OCI-LY3 (cell line): Measurements from ENCODE around the gene ELP2.

Experiments used
- H2AFZ ChIP-seq: fragments of 200-600, 300-600 bp; shearing (Covaris generic); 2 replicates; pipeline ENCODE4 v1.6.0; 2014; ENCODE audit warnings: antibody characterized with exemption, low read depth, low read length
- H3K27ac ChIP-seq: fragments of 200-600, 300-600 bp; sonication (generic); 2 replicates; pipeline ENCODE4 v1.5.1; 2014; ENCODE audit warnings: mild to moderate bottlenecking, low read length, moderate library complexity, mixed read lengths
- H3K27me3 ChIP-seq: fragments of 200-600, 300-600 bp; sonication (generic); 2 replicates; pipeline ENCODE4 v1.6.1; 2014; ENCODE audit warnings: low read depth, low read length, mixed read lengths
- H3K36me3 ChIP-seq: fragments of 200-600, 300-600 bp; sonication (generic); replicated peaks from 2 replicates; pipeline ENCODE3; 2014; ENCODE audit warnings: low read depth, low read length, mixed read lengths
- H3K4me1 ChIP-seq: fragments of 300-600, 200-600 bp; sonication (generic); 2 replicates; pipeline ENCODE4 v1.6.1; 2014; ENCODE audit warnings: low read length, mixed read lengths
- H3K4me2 ChIP-seq: fragments of 200-600, 300-600 bp; sonication (generic); 2 replicates; pipeline ENCODE4 v1.6.1; 2014; ENCODE audit warnings: low read length, mixed read lengths
- H3K4me3 ChIP-seq: fragments of 300-600, 200-600 bp; sonication (generic); 2 replicates; pipeline ENCODE4 v1.5.1; 2014; ENCODE audit warnings: antibody characterized with exemption, mild to moderate bottlenecking, low read length, moderate library complexity
- H3K79me2 ChIP-seq: fragments of 300-600, 200-600 bp; shearing (Covaris generic); 2 replicates; pipeline ENCODE4 v1.6.1; 2014; ENCODE audit warnings: mild to moderate bottlenecking, low read length, mixed read lengths
- H3K9ac ChIP-seq: fragments of 300-600, 200-600 bp; shearing (Covaris generic); 2 replicates; pipeline ENCODE4 v1.6.0; 2014; ENCODE audit warnings: mild to moderate bottlenecking, low read length, moderate library complexity
- H3K9me3 ChIP-seq: fragments of 200-600, 300-600 bp; shearing (Covaris generic); 2 replicates; pipeline ENCODE4 v1.6.1; 2014; ENCODE audit warnings: low read length, mixed read lengths; ENCODE audit not compliant: insufficient read depth
- H4K20me1 ChIP-seq: fragments of 200-600, 300-600 bp; sonication (generic); 2 replicates; pipeline ENCODE4 v1.6.1; 2016; ENCODE audit warnings: low read length, mixed read lengths; ENCODE audit not compliant: insufficient read depth
- CTCF ChIP-seq: fragments of 200-600, 300-600 bp; sonication (generic); IDR thresholded peaks from 2 replicates; pipeline ENCODE4 v1.5.1; 2014; ENCODE audit warnings: antibody characterized with exemption, low read length, low read depth
- EZH2phosphoT487 ChIP-seq: fragments of 200-600 bp; shearing (Covaris generic); IDR thresholded peaks from 2 replicates; pipeline ENCODE4 v1.6.1; 2018; ENCODE audit warnings: antibody characterized with exemption, mixed run types, low read depth

The ELP2 gene

GRCh38 chr18:36141576-36141975, 11.9 kb downstream of the ELP2 start:
- H4K20me1 ChIP-seq = no peaks in the 10 kb centered on the region
- no peaks in the 10 kb centered on the region for H3K79me2 ChIP-seq
- H3K27ac ChIP-seq = no peak overlapping the region
- H3K36me3 ChIP-seq = peaks cover 66% of the 10 kb centered on the region
- no peak overlapping the region for H3K4me3 ChIP-seq
- no peak overlapping the region for H2AFZ ChIP-seq
- TF ChIP-seq CTCF = no peak
- no peak for TF ChIP-seq EZH2phosphoT487
- no peak overlapping the region for H3K9ac ChIP-seq
- H3K4me2 ChIP-seq = no peak overlapping the region
- H3K27me3 ChIP-seq = no peaks in the 10 kb centered on the region
- peaks cover 5% of the 10 kb centered on the region; the same call in 1 of the 2 replicates for H3K4me1 ChIP-seq
- H3K9me3 ChIP-seq = no peaks in the 10 kb centered on the region

GRCh38 chr18:36142751-36143150, 13.1 kb downstream of the ELP2 start:
- no peaks in the 10 kb centered on the region for H3K79me2 ChIP-seq
- TF ChIP-seq CTCF = no peak
- H3K36me3 ChIP-seq = peaks cover 61% of the 10 kb centered on the region

DNA sequence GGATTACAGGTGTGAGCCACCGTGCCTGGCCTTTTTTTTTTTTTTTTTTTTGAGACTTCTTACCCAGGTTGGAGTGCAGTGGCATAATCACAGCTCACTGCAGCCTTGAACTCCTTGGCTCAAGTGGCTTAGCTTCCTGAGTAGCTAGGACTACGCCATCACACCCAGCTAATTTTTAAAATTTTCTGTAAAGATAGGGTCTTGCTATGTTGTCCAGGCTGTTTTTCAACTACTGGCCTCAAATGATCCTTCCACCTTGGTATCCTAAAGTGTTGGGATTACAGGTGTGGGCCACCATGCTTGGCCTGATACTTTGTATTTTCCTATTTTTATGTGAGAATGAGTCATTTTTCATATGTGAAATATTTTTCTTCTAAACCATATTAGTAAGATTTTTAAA, 13.7 kb downstream of the ELP2 start:
- Histone ChIP-seq H3K27ac (no peak overlapping the region), H3K4me2 (no peak overlapping the region), H3K9me3 (no peaks in the 10 kb centered on the region), H3K4me3 (no peak overlapping the region), H3K4me1 (peaks cover 5% of the 10 kb centered on the region; the same call in 1 of the 2 replicates), H2AFZ (no peak overlapping the region), H4K20me1 (no peaks in the 10 kb centered on the region), H3K79me2 (no peaks in the 10 kb centered on the region), H3K9ac (no peak overlapping the region), H3K27me3 (no peaks in the 10 kb centered on the region), H3K36me3 (peaks cover 55% of the 10 kb centered on the region)
- no peak for TF ChIP-seq CTCF
- TF ChIP-seq EZH2phosphoT487 = no peak

More at GRCh38 chr18:36142751-36143150, 13.1 kb downstream of the ELP2 start:
- H3K4me3 ChIP-seq = no peak overlapping the region
- peaks cover 5% of the 10 kb centered on the region; the same call in 1 of the 2 replicates for H3K4me1 ChIP-seq
- H3K9ac ChIP-seq = no peak overlapping the region
- no peak overlapping the region for H3K27ac ChIP-seq
- no peaks in the 10 kb centered on the region for H4K20me1 ChIP-seq
- no peaks in the 10 kb centered on the region for H3K27me3 ChIP-seq
- no peaks in the 10 kb centered on the region for H3K9me3 ChIP-seq
- no peak overlapping the region for H2AFZ ChIP-seq
- H3K4me2 ChIP-seq = no peak overlapping the region

GRCh38 chr18:36149514-36150289, 20.0 kb downstream of the ELP2 start:
- Histone ChIP-seq H3K79me2 (0 out of 2 replicates have a peak, but pooled peaks cover 5% of the 10 kb centered on the region), H3K9me3 (no peaks in the 10 kb centered on the region), H3K9ac (peak overlapping the region; percentile 41; the same call in 1 of the 2 replicates), H3K27ac (peak overlapping the region; percentile 72), H3K4me2 (peak overlapping the region; percentile 76), H3K27me3 (no peaks in the 10 kb centered on the region), H3K36me3 (peaks cover 59% of the 10 kb centered on the region), H2AFZ (no peak overlapping the region), H3K4me3 (peak overlapping the region; percentile 39), H4K20me1 (no peaks in the 10 kb centered on the region), H3K4me1 (peaks cover 20% of the 10 kb centered on the region)
- TF ChIP-seq CTCF (no peak), EZH2phosphoT487 (no peak)
